K562 (cell line): ENCODE data around the gene TBRG1. TPM values are rescaled to one million over a fixed set of nuclear protein-coding genes. Genes with fewer than 3 reads are reported as not detected.

Experiments
- EP300 ChIP-seq: IDR thresholded peaks from 2 replicates; pipeline ENCODE4 v1.6.1; 2012; ENCODE audit warnings: low read length, improper control_type of control experiment
- MAFK ChIP-seq: IDR thresholded peaks from 2 replicates; pipeline ENCODE4 v1.6.1; 2011; ENCODE audit warnings: low read length, improper control_type of control experiment
- MBD2 ChIP-seq: sonication (generic); IDR thresholded peaks from 2 replicates; pipeline ENCODE4 v1.6.1; 2016; ENCODE audit warnings: low read depth, borderline replicate concordance
- MED1 ChIP-seq: sonication (generic); formaldehyde crosslinking; IDR thresholded peaks from 2 replicates; pipeline ENCODE4 v1.8.1; 2023; ENCODE audit warnings: missing genetic modification reagents, borderline replicate concordance
- MEIS2 ChIP-seq: fragments of 450-650 bp; IDR thresholded peaks from 2 replicates; pipeline ENCODE4 v1.6.1; 2014; ENCODE audit warnings: mild to moderate bottlenecking; ENCODE audit not compliant: partially characterized antibody
- MTF1 ChIP-seq: fragments of 250-450 bp; sonication (Bioruptor Pico); IDR thresholded peaks from 2 replicates; pipeline ENCODE4 v1.9.0; 2021; ENCODE audit warnings: moderate library complexity, mild to moderate bottlenecking, inconsistent platforms, borderline replicate concordance
- NCOR1 ChIP-seq: fragments of 450-650 bp; IDR thresholded peaks from 2 replicates; pipeline ENCODE4 v1.6.1; 2016; ENCODE audit warnings: mild to moderate bottlenecking, moderate library complexity
- NR1H2 ChIP-seq: sonication (generic); formaldehyde crosslinking; IDR thresholded peaks from 2 replicates; pipeline ENCODE4 v1.4.0; 2020; ENCODE audit warnings: mild to moderate bottlenecking, missing genetic modification reagents
- POLR2A ChIP-seq: fragments of 450-650 bp; conservative IDR thresholded peaks from 2 replicates; pipeline ENCODE4 v1.6.1; 2016
- PTRF ChIP-seq: fragments of 450-650 bp; IDR thresholded peaks from 2 replicates; pipeline ENCODE4 v1.6.1; 2016; ENCODE audit warnings: mild to moderate bottlenecking, missing genetic modification characterization, missing compliant biosample characterization
- RBM15 ChIP-seq: fragments of 200-400 bp; formaldehyde crosslinking; IDR thresholded peaks from 2 replicates; pipeline ENCODE4 v1.6.1; 2018; ENCODE audit warnings: mild to moderate bottlenecking, low read length, moderate library complexity; ENCODE audit not compliant: insufficient read depth
- SAP30 ChIP-seq: fragments of 200-600 bp; sonication (generic); IDR thresholded peaks from 2 replicates; pipeline ENCODE4 v1.6.1; 2012; ENCODE audit warnings: borderline replicate concordance, low read depth, mild to moderate bottlenecking, moderate library complexity, low read length, control low read depth, inconsistent platforms; ENCODE audit not compliant: insufficient read depth, poor library complexity, severe bottlenecking
- SMARCA4 ChIP-seq: fragments of 450-650 bp; IDR thresholded peaks from 2 replicates; pipeline ENCODE4 v1.6.1; 2016
- ZNF3 ChIP-seq: fragments of 250-450 bp; sonication (Bioruptor Pico); IDR thresholded peaks from 2 replicates; pipeline ENCODE4 v1.5.0; 2021; ENCODE audit warnings: mild to moderate bottlenecking, moderate library complexity
- ZNF354B ChIP-seq: fragments of 250-450 bp; sonication (Bioruptor Pico); IDR thresholded peaks from 2 replicates; pipeline ENCODE4 v1.4.0; 2020
- ZNF384 ChIP-seq: IDR thresholded peaks from 2 replicates; pipeline ENCODE4 v1.6.1; 2012; ENCODE audit warnings: low read depth, low read length, improper control_type of control experiment
- ZNF766 ChIP-seq: fragments of 200-800 bp; sonication (Bioruptor generic); conservative IDR thresholded peaks from 2 replicates; pipeline ENCODE4 v1.6.1; 2016; ENCODE audit warnings: missing genetic modification characterization, missing compliant biosample characterization
- polyA plus RNA-seq, 8 experiments: library from polyadenylated mRNA; depleted of rRNA in 4 of 8; stranded (reverse) in 5 of 8; unstranded in 3 of 8; fragments of >200 nt; fragmentation: Nextera tagmentation in 2 of 8; fragmentation: Illumina TruSeq in 1 of 8; extraction: Ambion mirVana in 2 of 8; extraction: Trizol in 1 of 8; gene quantifications; 2 replicates each; pipeline versions ENCODE4 v1.2.1 to v1.2.3, GENCODE V29; 2011 to 2014; ENCODE audit warnings: inconsistent platforms in 1 of 8, missing spikeins in 1 of 8
- total RNA-seq, 7 experiments: library from RNA; depleted of rRNA in 6 of 7; stranded (reverse); fragments of >200 nt in 6 of 7; fragmentation: Illumina TruSeq in 2 of 7; extraction: Trizol in 2 of 7; gene quantifications; 2 replicates each; pipeline versions ENCODE4 v1.2.1 to v1.2.3, GENCODE V29; 2011 to 2021; ENCODE audit warnings: low replicate concordance in 1 of 7
- TF ChIP-seq, protein P1 (sequence below): fragments of 450-650 bp; IDR thresholded peaks from 2 replicates; pipeline ENCODE4 v1.7.0; 2016; ENCODE audit warnings: borderline replicate concordance
- TF ChIP-seq, protein P2 (sequence below): sonication (generic); formaldehyde crosslinking; IDR thresholded peaks from 2 replicates; pipeline ENCODE4 v1.9.0; 2022; ENCODE audit warnings: mild to moderate bottlenecking, missing genetic modification reagents
- TF ChIP-seq, protein P3 (sequence below), 2 experiments: fragments of 450-650 bp; IDR thresholded peaks; 2 replicates each; pipeline ENCODE4 v1.6.1; 2018; ENCODE audit warnings: mild to moderate bottlenecking in 2 of 2, low read depth in 1 of 2; ENCODE audit not compliant: partially characterized antibody in 2 of 2
- TF ChIP-seq, protein P4 (sequence below): IDR thresholded peaks from 3 replicates; pipeline ENCODE4 v1.6.1; 2011; ENCODE audit warnings: borderline replicate concordance, mild to moderate bottlenecking; ENCODE audit not compliant: insufficient read length, insufficient read depth

The TBRG1 gene
- total and polyA plus RNA-seq, 9 of the 15 experiments (the other 6 are each of a cell fraction or from before 2014, with no cell fraction given) = 8.7 to 30.0 (median 20.2) TPM

DNA sequence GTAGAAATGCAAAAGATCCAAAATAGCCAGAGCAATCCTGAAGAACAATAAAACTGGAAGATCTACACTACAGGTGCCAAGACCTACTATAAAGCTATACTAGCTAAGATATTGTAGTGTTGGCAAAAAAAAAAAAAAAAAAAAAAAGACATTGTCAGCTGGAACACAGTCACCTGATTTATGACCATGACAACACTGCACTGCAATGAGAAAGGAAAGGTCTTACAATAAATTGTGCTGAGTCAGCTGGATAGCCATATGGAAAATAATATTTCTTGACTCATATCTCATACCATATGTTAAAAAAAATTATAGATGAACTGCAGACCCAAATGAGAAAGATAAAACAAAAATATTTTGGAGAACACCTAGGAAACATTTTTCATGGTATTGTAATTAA, 14.5 kb upstream of the TBRG1 start (continued):
- TF ChIP-seq, protein P1, sequence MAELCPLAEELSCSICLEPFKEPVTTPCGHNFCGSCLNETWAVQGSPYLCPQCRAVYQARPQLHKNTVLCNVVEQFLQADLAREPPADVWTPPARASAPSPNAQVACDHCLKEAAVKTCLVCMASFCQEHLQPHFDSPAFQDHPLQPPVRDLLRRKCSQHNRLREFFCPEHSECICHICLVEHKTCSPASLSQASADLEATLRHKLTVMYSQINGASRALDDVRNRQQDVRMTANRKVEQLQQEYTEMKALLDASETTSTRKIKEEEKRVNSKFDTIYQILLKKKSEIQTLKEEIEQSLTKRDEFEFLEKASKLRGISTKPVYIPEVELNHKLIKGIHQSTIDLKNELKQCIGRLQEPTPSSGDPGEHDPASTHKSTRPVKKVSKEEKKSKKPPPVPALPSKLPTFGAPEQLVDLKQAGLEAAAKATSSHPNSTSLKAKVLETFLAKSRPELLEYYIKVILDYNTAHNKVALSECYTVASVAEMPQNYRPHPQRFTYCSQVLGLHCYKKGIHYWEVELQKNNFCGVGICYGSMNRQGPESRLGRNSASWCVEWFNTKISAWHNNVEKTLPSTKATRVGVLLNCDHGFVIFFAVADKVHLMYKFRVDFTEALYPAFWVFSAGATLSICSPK = no peak
- TF ChIP-seq, protein P2, sequence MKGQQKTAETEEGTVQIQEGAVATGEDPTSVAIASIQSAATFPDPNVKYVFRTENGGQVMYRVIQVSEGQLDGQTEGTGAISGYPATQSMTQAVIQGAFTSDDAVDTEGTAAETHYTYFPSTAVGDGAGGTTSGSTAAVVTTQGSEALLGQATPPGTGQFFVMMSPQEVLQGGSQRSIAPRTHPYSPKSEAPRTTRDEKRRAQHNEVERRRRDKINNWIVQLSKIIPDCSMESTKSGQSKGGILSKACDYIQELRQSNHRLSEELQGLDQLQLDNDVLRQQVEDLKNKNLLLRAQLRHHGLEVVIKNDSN (CRISPR knock-in tag) = no peak
- TF ChIP-seq, protein P3, sequence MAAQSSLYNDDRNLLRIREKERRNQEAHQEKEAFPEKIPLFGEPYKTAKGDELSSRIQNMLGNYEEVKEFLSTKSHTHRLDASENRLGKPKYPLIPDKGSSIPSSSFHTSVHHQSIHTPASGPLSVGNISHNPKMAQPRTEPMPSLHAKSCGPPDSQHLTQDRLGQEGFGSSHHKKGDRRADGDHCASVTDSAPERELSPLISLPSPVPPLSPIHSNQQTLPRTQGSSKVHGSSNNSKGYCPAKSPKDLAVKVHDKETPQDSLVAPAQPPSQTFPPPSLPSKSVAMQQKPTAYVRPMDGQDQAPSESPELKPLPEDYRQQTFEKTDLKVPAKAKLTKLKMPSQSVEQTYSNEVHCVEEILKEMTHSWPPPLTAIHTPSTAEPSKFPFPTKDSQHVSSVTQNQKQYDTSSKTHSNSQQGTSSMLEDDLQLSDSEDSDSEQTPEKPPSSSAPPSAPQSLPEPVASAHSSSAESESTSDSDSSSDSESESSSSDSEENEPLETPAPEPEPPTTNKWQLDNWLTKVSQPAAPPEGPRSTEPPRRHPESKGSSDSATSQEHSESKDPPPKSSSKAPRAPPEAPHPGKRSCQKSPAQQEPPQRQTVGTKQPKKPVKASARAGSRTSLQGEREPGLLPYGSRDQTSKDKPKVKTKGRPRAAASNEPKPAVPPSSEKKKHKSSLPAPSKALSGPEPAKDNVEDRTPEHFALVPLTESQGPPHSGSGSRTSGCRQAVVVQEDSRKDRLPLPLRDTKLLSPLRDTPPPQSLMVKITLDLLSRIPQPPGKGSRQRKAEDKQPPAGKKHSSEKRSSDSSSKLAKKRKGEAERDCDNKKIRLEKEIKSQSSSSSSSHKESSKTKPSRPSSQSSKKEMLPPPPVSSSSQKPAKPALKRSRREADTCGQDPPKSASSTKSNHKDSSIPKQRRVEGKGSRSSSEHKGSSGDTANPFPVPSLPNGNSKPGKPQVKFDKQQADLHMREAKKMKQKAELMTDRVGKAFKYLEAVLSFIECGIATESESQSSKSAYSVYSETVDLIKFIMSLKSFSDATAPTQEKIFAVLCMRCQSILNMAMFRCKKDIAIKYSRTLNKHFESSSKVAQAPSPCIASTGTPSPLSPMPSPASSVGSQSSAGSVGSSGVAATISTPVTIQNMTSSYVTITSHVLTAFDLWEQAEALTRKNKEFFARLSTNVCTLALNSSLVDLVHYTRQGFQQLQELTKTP (IDR thresholded peaks at IDR 0.05; ENCODE audit: low read depth in 1 of 2, partially characterized antibody in 2 of 2) = no peak
- TF ChIP-seq MEIS2 (peak; percentile 98), MAFK (peak; percentile 100), SMARCA4 (peak; percentile 77; the same call in 1 of the 2 replicates), EP300 (peak; percentile 60), SAP30 (no peak), ZNF354B (CRISPR knock-in tag) (no peak), ZNF766 (CRISPR knock-in tag) (peak; percentile 13; the same call in 1 of the 2 replicates), NCOR1 (no peak; the same call in 1 of the 2 replicates), RBM15 (no peak), POLR2A (no peak), MTF1 (CRISPR knock-in tag) (no peak), ZNF384 (peak; percentile 99), ZNF3 (CRISPR knock-in tag) (no peak), PTRF (tag) (no peak), NR1H2 (no peak), MED1 (CRISPR knock-in tag) (no peak), MBD2 (no peak)
- TF ChIP-seq, protein P4, sequence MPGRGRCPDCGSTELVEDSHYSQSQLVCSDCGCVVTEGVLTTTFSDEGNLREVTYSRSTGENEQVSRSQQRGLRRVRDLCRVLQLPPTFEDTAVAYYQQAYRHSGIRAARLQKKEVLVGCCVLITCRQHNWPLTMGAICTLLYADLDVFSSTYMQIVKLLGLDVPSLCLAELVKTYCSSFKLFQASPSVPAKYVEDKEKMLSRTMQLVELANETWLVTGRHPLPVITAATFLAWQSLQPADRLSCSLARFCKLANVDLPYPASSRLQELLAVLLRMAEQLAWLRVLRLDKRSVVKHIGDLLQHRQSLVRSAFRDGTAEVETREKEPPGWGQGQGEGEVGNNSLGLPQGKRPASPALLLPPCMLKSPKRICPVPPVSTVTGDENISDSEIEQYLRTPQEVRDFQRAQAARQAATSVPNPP = no peak
